Islet precursor cell (in vitro differentiated cells): ENCODE measurements around the gene LACTBL1.

Experiments used
- DNase-seq: peaks from one replicate; pipeline ENCODE4 v3.0.0-alpha.2; 2018

Gene LACTBL1

DNA sequence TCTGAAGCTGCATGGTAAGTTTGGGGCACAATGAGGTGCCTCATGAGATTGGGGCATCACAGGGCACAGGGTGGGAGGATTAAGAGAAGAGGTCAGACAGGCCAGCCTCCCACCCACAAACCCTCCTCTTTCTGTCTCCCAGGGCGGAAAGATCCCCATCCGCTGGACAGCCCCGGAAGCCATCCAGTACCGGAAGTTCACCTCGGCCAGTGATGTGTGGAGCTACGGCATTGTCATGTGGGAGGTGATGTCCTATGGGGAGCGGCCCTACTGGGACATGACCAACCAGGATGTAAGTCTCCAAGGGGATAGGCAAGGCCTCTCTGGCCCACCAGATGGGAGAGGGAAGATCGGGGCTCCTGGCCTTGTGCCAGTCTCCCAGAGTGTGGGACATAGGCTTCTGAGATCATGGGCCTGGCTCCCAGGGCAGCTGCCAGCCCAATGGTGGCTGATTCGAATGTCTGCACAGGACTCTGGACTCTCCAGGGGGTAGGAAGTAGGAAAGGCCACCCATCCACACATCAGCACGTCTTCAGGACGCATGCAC, 63.7 kb downstream of the LACTBL1 start:
- no peak for DNase-seq

DNA sequence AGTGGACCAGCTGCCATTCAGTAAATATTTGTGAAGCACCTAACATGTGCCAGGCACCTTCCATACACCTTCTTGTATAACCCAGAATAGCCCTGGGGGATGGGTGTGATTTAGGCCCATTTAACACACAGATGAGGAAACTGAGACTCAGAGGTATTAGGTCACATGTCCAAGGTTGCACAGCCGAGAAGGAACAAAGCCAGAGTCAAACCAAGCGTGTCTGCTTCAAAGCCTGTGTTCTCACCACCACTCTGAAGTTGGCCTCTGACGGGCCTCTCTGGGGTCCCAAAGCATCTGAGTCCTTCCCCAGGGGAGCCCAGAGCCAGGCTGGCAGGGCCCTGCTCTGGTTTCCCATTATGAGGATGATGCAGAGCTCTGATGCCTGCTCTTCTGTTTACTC, 65.1 kb downstream of the LACTBL1 start:
- no peak for DNase-seq

DNA sequence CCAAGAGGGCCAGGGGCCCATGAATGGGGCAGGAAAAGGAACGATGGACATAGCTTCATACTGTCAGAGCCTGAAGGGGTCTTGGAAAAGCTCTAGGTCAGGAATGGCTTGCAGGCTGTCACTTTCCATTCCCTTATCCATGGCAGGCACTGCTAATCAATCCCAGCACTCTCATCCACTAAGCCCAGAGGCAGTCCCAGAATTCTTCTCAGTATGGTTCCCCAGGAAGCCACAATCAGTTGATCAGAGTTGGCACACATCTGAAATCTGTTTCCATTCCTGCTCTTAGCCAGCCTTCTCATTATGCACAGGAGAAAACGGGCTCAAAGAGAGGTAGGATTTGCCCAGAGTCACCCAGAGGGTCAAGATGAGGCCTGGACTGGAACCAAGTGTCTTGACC, 65.7 kb downstream of the LACTBL1 start:
- DNase-seq, result no peak

DNA sequence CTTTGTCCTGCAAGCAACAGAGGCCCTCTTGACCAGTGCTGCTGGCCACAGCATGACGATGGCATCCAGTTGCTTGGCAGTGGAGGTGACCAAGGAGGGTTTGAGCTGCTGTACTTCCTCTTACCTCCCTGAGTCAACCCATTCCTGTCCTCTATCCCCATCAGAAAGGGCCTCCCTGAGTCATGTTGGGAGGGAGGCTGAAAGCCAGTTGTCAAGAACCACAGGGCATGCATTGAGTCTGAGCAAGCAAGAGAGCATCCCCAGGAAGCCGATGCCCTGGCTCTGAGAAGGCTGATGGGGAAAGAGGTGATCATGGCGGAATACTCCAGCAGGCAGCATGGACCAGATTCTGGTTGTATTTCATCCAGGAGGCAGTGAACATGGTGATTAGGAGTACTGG, 69.6 kb downstream of the LACTBL1 start:
- DNase-seq, result no peak
